GM21576 (cell line): ENCODE results near the gene C16orf74.

Experiments
- ATAC-seq: cut with Tn5 transposase; IDR thresholded peaks from one replicate; pipeline ENCODE4 v1.9.1; 2021; ENCODE audit warnings: mild to moderate bottlenecking, moderate library complexity; ENCODE audit not compliant: unreplicated experiment

The C16orf74 gene

DNA sequence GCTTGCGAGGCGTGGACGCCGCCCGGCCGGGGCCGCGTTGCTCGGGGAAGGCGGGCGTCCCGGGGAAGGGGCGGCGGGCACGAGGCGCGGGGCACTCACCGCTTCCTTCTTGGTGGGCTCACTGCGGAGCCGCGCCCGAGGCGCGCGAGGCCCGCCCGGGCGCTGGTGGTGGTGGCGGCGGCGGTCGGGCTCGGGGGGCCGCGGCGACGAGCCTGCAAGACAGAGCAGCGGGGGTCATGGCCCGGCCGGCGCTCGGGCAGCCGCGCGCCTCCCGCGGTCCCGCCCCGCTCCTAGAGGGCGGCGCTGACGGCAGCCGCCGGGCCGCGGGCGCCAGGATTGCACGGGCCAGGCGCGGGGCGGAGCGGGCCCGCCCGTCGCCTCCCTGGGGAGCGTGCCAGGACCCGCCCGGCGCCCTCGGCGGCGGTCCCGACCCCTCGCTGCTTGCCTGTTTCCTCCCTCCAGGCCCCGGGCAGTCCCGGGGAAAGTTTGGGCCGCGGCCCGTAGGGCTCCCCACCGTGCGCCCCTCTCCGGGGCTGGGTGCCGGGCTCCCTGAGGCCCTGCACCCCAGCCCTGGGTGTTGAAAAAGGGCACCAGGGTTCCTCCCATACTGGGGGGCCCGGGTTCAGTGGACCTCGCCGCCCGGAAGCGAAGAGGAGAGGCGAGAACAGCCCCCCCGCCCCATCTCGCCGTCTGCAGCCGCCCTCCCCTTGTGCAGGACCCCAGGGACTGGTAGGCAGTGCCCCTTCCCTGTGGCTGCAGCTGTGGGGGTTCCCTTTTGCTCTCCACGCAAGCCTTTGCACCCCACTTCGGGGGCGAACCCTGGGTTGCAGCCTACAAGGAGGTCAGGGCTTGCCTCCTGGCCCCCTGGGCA is at the start of gene C16orf74:
Gene C16orf74, minus strand, starts transcription at position 270 of the 871 bp plus-strand sequence. CDS start 15,879 bp downstream, outside the sequence.
- ATAC-seq = peak; percentile 35

- ATAC-seq = no peak
These were observed 49.4 kb upstream of the C16orf74 start for GRCh38 chr16:85800321-85800669.

- peak; percentile 79 for ATAC-seq
These were observed 48.8 kb upstream of the C16orf74 start, which contains the start of the genes COX4I1 and EMC8 for GRCh38 chr16:85799497-85800320. TSS of gene COX4I1 (plus strand) at chr16:85799695. CDS start at chr16:85801206, 1,511 bp downstream. TSS of gene EMC8 (minus strand) at chr16:85799544. CDS start at chr16:85799295, 249 bp downstream.

DNA sequence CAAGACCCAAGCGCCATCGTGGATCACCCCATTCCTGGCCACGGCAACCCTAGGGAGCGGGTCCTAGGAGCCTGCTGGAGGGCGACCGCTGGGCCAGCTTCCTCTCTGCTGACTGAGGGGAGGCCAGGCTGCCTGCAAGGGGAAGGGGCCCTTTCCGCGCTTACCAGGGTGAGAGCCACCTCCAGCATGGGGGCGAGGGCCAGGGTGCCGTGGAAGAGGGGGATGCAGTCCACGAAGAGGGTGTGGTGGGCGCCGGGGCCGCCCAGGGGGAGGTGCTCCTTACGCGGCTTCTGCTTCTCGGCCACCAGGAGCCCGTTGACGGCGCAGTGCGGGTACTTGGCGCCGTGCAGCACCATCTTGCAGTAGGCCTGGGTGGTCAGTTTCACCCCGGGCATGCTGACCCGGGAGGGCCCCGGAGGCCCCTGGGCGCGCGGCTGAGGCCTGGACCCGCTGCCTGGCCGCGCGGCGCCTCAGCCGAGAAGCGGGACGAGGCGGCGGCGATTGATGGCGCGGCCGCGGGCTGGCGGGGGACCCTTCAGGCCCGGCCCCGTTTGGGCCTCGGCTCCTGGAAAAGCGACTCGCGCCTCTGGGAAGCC is 48.1 kb upstream of the C16orf74 start:
- peak; percentile 22 for ATAC-seq

- ATAC-seq = no peak
These were observed 47.4 kb upstream of the C16orf74 start for GRCh38 chr16:85798283-85798776.

DNA sequence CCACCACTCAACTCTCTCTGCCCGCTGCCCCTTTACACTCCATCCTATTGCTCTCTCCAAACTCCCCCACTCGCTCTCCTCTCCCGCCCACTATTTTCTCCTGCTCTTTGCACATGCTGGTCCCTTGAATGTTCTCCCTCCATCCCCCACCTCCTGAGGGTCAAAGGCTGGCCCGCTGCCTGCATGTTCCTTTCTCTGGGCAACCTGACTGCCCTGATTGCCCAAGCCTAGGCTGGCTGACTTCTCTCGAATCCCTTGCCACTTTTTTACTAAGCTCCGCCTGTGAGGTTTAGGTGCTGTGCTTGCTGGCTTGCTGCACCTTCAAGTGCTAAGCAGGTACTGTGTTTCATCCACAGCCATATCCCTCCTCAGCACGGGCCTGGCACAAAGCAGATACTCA is 45.7 kb upstream of the C16orf74 start:
- ATAC-seq = no peak

GRCh38 chr16:85796152-85796551 is 45.3 kb upstream of the C16orf74 start:
- no peak for ATAC-seq

- no peak for ATAC-seq
These were observed 43.8 kb upstream of the C16orf74 start for GRCh38 chr16:85794696-85795095.

- ATAC-seq = no peak
These were observed 42.9 kb upstream of the C16orf74 start for GRCh38 chr16:85793662-85794298.

- no peak for ATAC-seq
These were observed 38.9 kb upstream of the C16orf74 start for GRCh38 chr16:85789773-85790172.

DNA sequence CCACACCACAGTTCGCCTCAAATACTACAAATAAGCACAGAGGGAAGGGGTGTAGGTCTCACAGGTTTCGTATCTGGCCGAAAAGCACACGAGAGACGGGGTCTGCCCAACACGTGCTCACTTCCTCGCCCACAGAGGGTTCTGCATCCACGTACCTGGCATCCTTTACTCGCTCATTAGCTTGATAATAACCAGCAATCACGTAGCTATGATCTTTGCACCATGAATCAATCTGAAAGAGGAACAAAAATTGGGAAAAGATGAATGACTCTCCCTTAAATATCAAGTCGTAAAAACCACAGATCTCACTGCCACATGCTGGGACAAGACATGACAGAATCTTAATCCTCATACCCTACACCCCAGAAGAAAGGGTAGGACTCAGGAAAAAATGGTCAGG is 37.9 kb upstream of the C16orf74 start:
- no peak for ATAC-seq

DNA sequence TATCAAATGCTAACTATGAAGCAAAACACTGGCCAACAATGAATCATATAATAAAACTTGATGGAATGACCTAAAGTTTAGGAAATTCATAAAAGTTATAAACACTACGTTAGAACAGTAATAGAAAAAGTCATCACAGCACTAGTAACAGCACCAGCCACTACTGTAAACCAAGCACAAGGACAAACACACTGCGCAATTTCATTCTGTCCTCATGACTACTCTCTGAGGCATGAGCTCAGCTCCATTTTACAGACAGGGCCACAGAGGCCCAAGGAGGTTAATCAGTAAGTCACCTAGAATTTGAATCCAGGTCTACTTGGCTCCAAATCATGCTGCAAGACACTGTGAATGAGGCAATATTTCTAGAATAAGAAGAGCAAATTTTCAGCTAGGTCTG is 35.0 kb upstream of the C16orf74 start:
- ATAC-seq = no peak

- no peak for ATAC-seq
These were observed 33.9 kb upstream of the C16orf74 start for GRCh38 chr16:85784813-85785212.

- no peak for ATAC-seq
These were observed 32.5 kb upstream of the C16orf74 start for GRCh38 chr16:85783441-85783840.

GRCh38 chr16:85782451-85782850 is 31.6 kb upstream of the C16orf74 start:
- no peak for ATAC-seq

DNA sequence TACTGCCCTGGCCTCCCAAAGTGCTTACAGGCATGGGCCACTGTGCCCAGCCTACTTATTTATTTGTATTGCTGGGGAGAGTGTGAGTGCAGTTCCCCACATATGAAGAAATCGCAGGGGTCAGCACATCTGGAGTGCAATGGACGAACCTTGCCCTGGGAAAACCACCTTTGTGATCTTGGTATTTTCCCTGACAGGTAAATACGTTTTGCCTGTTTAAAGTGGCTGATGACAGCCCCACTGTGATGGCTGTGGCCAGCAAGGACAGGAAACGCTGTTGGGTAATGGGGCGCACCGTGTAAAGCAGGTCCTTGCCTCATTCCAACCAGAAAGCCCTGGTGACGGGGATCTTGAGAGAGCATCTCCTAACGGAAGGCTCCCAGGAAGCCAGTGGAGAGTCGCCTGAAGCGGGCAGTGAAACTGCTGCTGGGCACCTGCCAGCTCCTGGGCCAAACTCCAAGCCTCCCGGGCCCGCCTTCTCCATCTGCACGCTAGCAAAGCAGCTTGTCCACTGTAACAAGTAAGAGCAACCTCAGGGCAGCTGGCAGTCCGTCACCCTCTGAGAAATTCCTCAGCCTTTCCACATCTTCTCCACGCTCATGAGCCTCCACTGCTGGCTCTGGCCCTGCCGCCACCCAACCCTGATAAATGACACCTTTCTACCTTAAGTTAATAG is 30.9 kb upstream of the C16orf74 start:
- no peak for ATAC-seq

GRCh38 chr16:85781156-85781555 is 30.3 kb upstream of the C16orf74 start:
- no peak for ATAC-seq

GRCh38 chr16:85780281-85780680 is 29.4 kb upstream of the C16orf74 start:
- ATAC-seq = no peak

GRCh38 chr16:85778873-85779272 is 28.0 kb upstream of the C16orf74 start:
- no peak for ATAC-seq
